Small intestine (tissue), 7 donors: ENCODE measurements around the gene FBXO34. TPM values are rescaled to one million over a fixed set of nuclear protein-coding genes. Genes with fewer than 3 reads are reported as not detected.

Experiments used
- DNase-seq, 2 donors: peaks; one replicate each; pipeline versions ENCODE4 v3.0.0 to v3.0.0-alpha.2; 2013
- FAIRE-seq: peaks from 2 replicates; lab custom pipeline; 2012; peaks lifted over from hg19 to GRCh38; lab: Jason Lieb, UNC
- H3K27ac ChIP-seq, 3 donors: one replicate each; pipeline ENCODE4 v1.5.1; 2013; ENCODE audit warnings: low read length in 2 of 3, mild to moderate bottlenecking in 2 of 3, control low read depth in 1 of 3, inconsistent platforms in 1 of 3, low read depth in 1 of 3, moderate library complexity in 1 of 3
- H3K27me3 ChIP-seq, 3 donors: one replicate each; pipeline ENCODE4 v1.6.1; 2013; ENCODE audit warnings: low read length in 3 of 3, inconsistent platforms in 1 of 3; ENCODE audit not compliant: control insufficient read depth in 3 of 3, insufficient read depth in 3 of 3
- H3K36me3 ChIP-seq, 3 donors: one replicate each; pipeline ENCODE4 v1.6.1; 2013; ENCODE audit warnings: low read length in 3 of 3, inconsistent platforms in 1 of 3, low read depth in 1 of 3, mild to moderate bottlenecking in 1 of 3, moderate library complexity in 1 of 3; ENCODE audit not compliant: control insufficient read depth in 3 of 3, insufficient read depth in 2 of 3
- H3K4me1 ChIP-seq, 3 donors: one replicate each; pipeline ENCODE4 v1.6.1; 2013; ENCODE audit warnings: low read length in 2 of 3, inconsistent platforms in 1 of 3, low read depth in 1 of 3, mild to moderate bottlenecking in 1 of 3, moderate library complexity in 1 of 3; ENCODE audit not compliant: control insufficient read depth in 3 of 3, insufficient read depth in 2 of 3
- H3K4me3 ChIP-seq, 3 donors: one replicate each; pipeline ENCODE4 v1.5.1; 2013; ENCODE audit warnings: low read length in 3 of 3, control low read depth in 1 of 3, inconsistent platforms in 1 of 3, low read depth in 1 of 3, mild to moderate bottlenecking in 1 of 3, moderate library complexity in 1 of 3
- H3K9me3 ChIP-seq, 2 donors: one replicate each; pipeline ENCODE4 v1.6.1; 2013; ENCODE audit warnings: low read depth in 1 of 2, low read length in 1 of 2; ENCODE audit not compliant: control insufficient read depth in 2 of 2, insufficient read depth in 1 of 2
- WGBS, 3 donors: extraction: QIAGEN DNeasy Blood & Tissue Kit; methylation state at CpG; one replicate each; pipeline ENCODE4 v1.1.7; 2013; 5-methylcytosine and 5-hydroxymethylcytosine counted together
- polyA plus RNA-seq, 4 donors: library from polyadenylated mRNA; stranded (reverse) in 3 of 4; unstranded in 1 of 4; fragments of 200-250 nt in 3 of 4; fragments of 120-200 nt in 1 of 4; gene quantifications; one replicate each; pipeline versions ENCODE4 v1.2.1 to v1.2.3, GENCODE V29; 2013
- donor health status: healthy with polysubstance abuse.
- donor health status: control.
- donor health status: control.
- donor health status: Bipolar disorder and iron deficiency.
- donor health status: healthy.

FBXO34 gene
- polyA plus RNA-seq, 4 donors, result 13.5 to 30.1 (median 14.9) TPM

DNA sequence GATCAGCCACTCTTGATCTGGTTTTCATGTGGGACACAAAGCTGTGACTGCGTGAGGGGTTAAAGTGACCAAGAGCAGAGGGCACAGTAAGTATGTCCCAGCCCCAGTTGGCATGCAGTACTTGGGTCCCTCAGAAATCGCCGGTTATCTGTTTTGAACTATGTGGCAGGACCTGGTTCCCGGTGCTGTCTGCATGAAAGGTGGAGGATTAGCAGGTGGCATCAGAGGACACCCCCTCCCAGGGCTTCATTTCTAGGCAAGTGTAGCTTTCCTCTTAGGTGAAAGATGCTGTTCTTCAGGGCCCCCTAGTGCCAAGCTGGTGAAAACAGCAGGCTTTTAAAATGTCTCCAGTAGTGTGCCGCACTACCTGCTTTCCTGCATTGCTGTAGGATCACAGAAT lies 83.3 kb downstream of the FBXO34 start:
- 31 to 45% (median 36%) methylated on average over 5 of the region's 5 CpGs for WGBS, 3 donors
- H3K27ac ChIP-seq, result peak overlapping the region in 1 of 3 donors; percentile 67
- H3K36me3 ChIP-seq, result peaks cover 6 to 45% (median 7%) of the 10 kb centered on the region in 3 donors
- H3K4me1 ChIP-seq, result peaks cover 0 to 5% (median 4%) of the 10 kb centered on the region in 3 donors
- DNase-seq (peak; percentile 74 to 77), FAIRE-seq (no peak)
- H3K27me3 ChIP-seq, result no peaks in the 10 kb centered on the region
- H3K4me3 ChIP-seq, result no peak overlapping the region
- no peaks in the 10 kb centered on the region for H3K9me3 ChIP-seq

DNA sequence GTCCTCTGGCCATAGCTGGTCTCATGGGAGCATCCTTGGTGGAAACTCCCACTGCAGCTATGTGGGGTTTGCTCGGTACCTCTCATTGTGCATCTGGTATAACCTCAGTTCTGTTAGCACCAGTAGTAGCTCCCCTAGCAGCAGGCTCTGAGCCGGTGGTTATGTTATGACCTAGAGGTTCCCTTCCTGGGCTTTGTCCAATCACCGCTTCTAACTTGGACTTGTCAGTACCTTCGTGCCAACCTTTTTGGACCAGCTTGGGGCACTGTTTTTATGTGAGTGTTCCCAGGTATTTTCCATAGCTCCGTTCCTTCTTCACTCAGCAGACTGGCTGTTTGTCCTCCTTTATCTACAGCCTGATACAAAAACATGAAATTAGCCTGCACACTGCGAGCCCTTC lies 84.7 kb downstream of the FBXO34 start:
- Histone ChIP-seq H3K9me3 (no peaks in the 10 kb centered on the region), H3K4me1 (peaks cover 0 to 4% (median 3%) of the 10 kb centered on the region in 3 donors), H3K36me3 (peaks cover 6 to 42% (median 7%) of the 10 kb centered on the region in 3 donors), H3K27me3 (no peaks in the 10 kb centered on the region), H3K27ac (no peak overlapping the region), H3K4me3 (no peak overlapping the region)
- WGBS, 3 donors, result 85 to 97% (median 90%) methylated on average over 6 of the region's 6 CpGs
- no peak for DNase-seq
- FAIRE-seq, result no peak

DNA sequence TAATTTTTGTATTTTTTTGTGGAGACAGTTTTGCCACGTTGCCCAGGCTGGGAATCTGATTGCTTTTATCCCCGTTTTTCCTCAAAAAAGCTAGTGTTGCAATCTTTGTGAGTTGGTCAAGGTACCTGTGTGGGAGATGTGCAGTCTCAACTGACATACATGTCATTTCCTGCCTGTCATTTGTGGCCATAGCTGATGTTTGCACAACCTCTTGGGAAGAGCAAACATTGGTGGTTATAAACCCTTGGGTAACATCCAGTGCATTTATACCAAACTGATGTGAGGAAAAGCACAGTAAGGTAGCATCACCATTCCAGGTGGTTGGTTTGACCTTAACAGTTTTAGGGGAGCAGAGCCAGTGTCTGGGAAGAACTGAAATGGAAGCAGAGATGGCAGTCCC lies 85.7 kb downstream of the FBXO34 start:
- Histone ChIP-seq H3K9me3 (no peaks in the 10 kb centered on the region), H3K27me3 (no peaks in the 10 kb centered on the region), H3K27ac (no peak overlapping the region), H3K36me3 (peaks cover 0 to 34% (median 7%) of the 10 kb centered on the region in 3 donors), H3K4me1 (peaks cover 0 to 4% (median 3%) of the 10 kb centered on the region in 3 donors), H3K4me3 (no peak overlapping the region)
- FAIRE-seq, result no peak
- 72 to 75% (median 73%) methylated on average over 2 of the region's 2 CpGs for WGBS, 3 donors
- peak; percentile 30 to 31 for DNase-seq

DNA sequence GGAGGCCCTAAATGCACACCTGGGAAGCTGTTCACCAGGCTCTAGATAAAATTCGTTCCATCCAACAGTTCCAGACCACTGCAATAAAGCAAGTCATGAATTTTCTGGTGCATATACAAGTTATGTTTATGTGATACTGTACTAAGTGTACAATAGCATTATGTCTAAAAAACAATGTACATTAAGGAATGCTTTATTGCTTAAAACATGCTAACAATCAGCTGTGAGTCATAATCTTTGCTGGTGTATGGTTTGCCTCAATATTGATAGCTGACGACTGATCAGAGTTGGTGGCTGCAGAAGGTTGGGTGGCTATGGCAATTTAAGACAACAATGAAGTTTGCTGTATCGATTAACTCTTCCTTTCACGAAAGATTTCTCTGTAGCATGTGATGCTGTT lies 88.1 kb downstream of the FBXO34 start:
- 85 to 90% (median 86%) methylated on average over 4 of the region's 4 CpGs for WGBS, 3 donors
- FAIRE-seq, result no peak

DNA sequence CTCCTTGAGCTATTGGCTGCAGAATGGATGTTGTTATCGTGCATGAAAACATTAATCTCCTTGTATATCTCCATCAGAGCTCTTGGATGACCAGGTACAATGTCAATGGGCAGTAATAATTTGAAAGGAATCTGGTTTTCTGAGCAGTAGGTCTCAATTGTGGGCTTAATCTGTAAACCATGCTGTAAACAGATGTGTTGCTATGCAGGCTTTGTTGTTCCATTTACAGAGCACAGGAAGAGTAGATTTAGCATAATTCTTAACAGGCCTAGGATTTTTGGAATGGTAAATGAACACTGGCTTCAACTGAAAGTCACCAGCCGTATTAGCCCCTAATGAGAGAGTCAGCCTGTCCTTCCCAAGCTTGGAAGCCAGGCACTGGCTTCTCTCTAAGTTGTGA lies 90.0 kb downstream of the FBXO34 start:
- 94 to 100% (median 97%) methylated on average over 2 of the region's 2 CpGs for WGBS, 3 donors
- no peaks in the 10 kb centered on the region for H3K4me1 ChIP-seq
- H3K36me3 ChIP-seq, result peaks cover 0 to 20% (median 1%) of the 10 kb centered on the region in 3 donors
- no peak overlapping the region for H3K27ac ChIP-seq
- H3K9me3 ChIP-seq, result no peaks in the 10 kb centered on the region
- DNase-seq (no peak), FAIRE-seq (no peak)
- no peak overlapping the region for H3K4me3 ChIP-seq
- no peaks in the 10 kb centered on the region for H3K27me3 ChIP-seq

More for the DNA sequence above, 88.1 kb downstream of the FBXO34 start:
- no peak overlapping the region for H3K27ac ChIP-seq
- H3K4me3 ChIP-seq, result no peak overlapping the region
- H3K4me1 ChIP-seq, result peaks cover 0 to 2% (median 2%) of the 10 kb centered on the region in 3 donors
- DNase-seq, result no peak
- no peaks in the 10 kb centered on the region for H3K27me3 ChIP-seq
- H3K36me3 ChIP-seq, result peaks cover 0 to 24% (median 2%) of the 10 kb centered on the region in 3 donors
- H3K9me3 ChIP-seq, result no peaks in the 10 kb centered on the region

DNA sequence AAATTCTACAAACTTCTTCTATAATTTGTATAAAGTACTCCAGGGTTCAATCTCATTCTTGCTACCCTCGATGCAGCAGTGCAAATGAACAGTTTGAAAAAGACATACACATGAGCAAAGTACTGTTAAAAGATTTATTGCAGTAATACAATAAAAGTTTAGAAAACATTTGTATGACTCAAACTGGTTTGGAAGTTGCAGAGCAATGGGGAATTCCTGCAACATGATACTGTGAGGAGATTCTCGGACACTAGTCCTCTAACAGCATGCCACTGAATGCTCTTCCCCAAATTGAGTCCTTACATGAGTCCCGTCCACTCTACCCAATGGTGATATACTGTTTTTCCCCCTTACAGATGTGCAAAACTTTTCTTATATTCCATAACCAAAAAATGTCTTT lies 95.0 kb downstream of the FBXO34 start:
- Histone ChIP-seq H3K4me3 (no peak overlapping the region), H3K36me3 (peaks cover 0 to 36% (median 1%) of the 10 kb centered on the region in 3 donors), H3K9me3 (no peaks in the 10 kb centered on the region), H3K4me1 (no peaks in the 10 kb centered on the region), H3K27ac (no peak overlapping the region), H3K27me3 (no peaks in the 10 kb centered on the region)
- WGBS, 3 donors, result 71 to 76% (median 72%) methylated on average over 3 of the region's 3 CpGs
- no peak for DNase-seq
- FAIRE-seq, result no peak

DNA sequence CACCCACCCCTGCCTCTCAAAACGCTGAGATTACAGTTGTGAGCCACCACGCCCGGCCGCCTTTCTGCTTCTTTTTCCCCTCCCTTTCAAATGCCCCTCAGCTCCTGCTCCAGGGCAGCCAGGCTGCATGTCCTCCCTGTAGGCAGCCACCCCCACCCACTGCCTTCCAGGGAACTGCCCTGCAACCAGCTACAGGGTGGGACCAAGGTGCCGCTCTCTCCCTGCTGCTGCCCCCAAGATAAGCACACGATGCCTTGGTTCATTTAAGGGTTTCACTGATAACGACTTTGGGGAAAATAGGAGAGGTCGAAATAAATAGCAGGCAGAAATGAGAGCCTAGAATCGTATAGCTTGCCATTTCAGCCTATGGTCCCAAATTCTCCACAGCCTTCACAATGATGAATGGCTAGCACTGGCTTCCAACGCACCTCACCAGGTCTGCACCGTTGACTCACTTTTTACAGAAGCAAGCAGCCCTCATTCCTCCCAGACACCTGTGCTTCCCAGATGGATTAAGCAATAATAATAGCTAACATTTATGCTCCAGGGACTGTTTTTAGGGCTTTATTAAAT lies 99.7 kb downstream of the FBXO34 start:
- H3K36me3 ChIP-seq, result peaks cover 0 to 45% (median 0%) of the 10 kb centered on the region in 3 donors
- 84 to 90% (median 87%) methylated on average over 11 of the region's 11 CpGs for WGBS, 3 donors
- no peak for DNase-seq

DNA sequence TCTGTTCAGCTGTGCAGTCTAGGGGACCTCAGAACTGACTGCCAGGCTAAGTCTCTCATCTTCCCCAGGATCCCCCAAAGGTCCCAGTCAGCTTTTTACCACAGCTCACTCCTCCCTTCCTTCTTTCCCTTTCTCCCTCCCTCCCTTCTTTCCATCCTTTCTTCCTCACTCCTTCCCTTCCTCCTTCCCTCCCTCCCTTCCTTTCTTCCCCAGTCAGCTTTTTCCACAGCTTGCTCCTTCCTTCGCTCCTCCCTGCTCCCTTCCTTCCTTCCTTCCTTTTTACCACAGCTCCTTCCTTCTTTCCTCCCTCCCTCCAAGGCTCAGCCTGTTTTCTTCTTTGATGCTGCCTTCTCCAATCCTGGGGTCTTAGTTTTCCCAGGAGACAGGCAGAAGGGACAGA lies 101.2 kb downstream of the FBXO34 start:
- 95 to 100% (median 99%) methylated on average over 1 of the region's 1 CpG for WGBS, 3 donors
- H3K36me3 ChIP-seq, result peaks cover 3 to 50% (median 3%) of the 10 kb centered on the region in 3 donors
- FAIRE-seq, result no peak

More for the DNA sequence above, 99.7 kb downstream of the FBXO34 start:
- Histone ChIP-seq H3K4me3 (no peak overlapping the region), H3K27ac (no peak overlapping the region), H3K27me3 (no peaks in the 10 kb centered on the region), H3K4me1 (peaks cover 0 to 4% (median 0%) of the 10 kb centered on the region in 3 donors), H3K9me3 (no peaks in the 10 kb centered on the region)
- no peak for FAIRE-seq

More for the DNA sequence above, 101.2 kb downstream of the FBXO34 start:
- Histone ChIP-seq H3K4me1 (peaks cover 0 to 4% (median 0%) of the 10 kb centered on the region in 3 donors), H3K4me3 (no peak overlapping the region), H3K27ac (no peak overlapping the region), H3K27me3 (no peaks in the 10 kb centered on the region), H3K9me3 (no peaks in the 10 kb centered on the region)
- no peak for DNase-seq
